MM.1S (cell line): ENCODE measurements around the gene RGS19.

Experiments
- DNase-seq: peaks from one replicate; pipeline ENCODE4 v3.0.0-alpha.2; 2015
- H2AFZ ChIP-seq: fragments of 300-600 bp; sonication (generic); 2 replicates; pipeline ENCODE4 v1.6.0; 2016; ENCODE audit warnings: antibody characterized with exemption, low read length
- H3F3A ChIP-seq: fragments of 300-600 bp; sonication (generic); 2 replicates; pipeline ENCODE4 v1.6.1; 2016; ENCODE audit warnings: mild to moderate bottlenecking, antibody characterized with exemption, low read length, moderate library complexity, mixed read lengths; ENCODE audit not compliant: insufficient read depth
- H3K27ac ChIP-seq: fragments of 300-600 bp; sonication (generic); 2 replicates; pipeline ENCODE4 v1.5.1; 2016; ENCODE audit warnings: mild to moderate bottlenecking, low read length
- H3K27me3 ChIP-seq: fragments of 300-600 bp; sonication (generic); replicated peaks from 2 replicates; pipeline ENCODE4 v1.6.0; 2016; ENCODE audit warnings: low read length; ENCODE audit not compliant: insufficient read depth
- H3K36me3 ChIP-seq: fragments of 300-600 bp; sonication (generic); replicated peaks from 2 replicates; pipeline ENCODE4 v1.6.1; 2016; ENCODE audit warnings: mild to moderate bottlenecking, low read length, mixed read lengths; ENCODE audit not compliant: insufficient read depth
- H3K4me1 ChIP-seq: fragments of 300-600 bp; sonication (generic); 2 replicates; pipeline ENCODE4 v1.6.1; 2016; ENCODE audit warnings: low read length, mixed read lengths
- H3K4me2 ChIP-seq: fragments of 300-600 bp; sonication (generic); 2 replicates; pipeline ENCODE4 v1.6.0; 2016; ENCODE audit warnings: low read depth, low read length
- H3K4me3 ChIP-seq: fragments of 300-600 bp; sonication (generic); 2 replicates; pipeline ENCODE4 v1.5.1; 2016; ENCODE audit warnings: low read length, mixed read lengths
- H3K79me2 ChIP-seq: fragments of 300-600 bp; sonication (generic); 2 replicates; pipeline ENCODE4 v1.6.1; 2016; ENCODE audit warnings: mixed run types, low read length, mixed read lengths
- H3K9ac ChIP-seq: fragments of 300-600 bp; sonication (generic); 2 replicates; pipeline ENCODE4 v1.6.1; 2016; ENCODE audit warnings: low read length, mixed read lengths
- H3K9me2 ChIP-seq: fragments of 300-600 bp; sonication (generic); replicated peaks from 2 replicates; pipeline ENCODE4 v1.6.1; 2016; ENCODE audit warnings: mild to moderate bottlenecking, low read length, mixed read lengths; ENCODE audit not compliant: insufficient read depth
- H3K9me3 ChIP-seq: fragments of 300-600 bp; sonication (generic); replicated peaks from 2 replicates; pipeline ENCODE4 v1.6.1; 2016; ENCODE audit warnings: mild to moderate bottlenecking, low read length, mixed read lengths; ENCODE audit not compliant: insufficient read depth
- H4K20me1 ChIP-seq: fragments of 300-600 bp; sonication (generic); 2 replicates; pipeline ENCODE4 v1.6.1; 2016; ENCODE audit warnings: mild to moderate bottlenecking, low read length, moderate library complexity, mixed read lengths; ENCODE audit not compliant: insufficient read depth
- CTCF ChIP-seq: fragments of 300-600 bp; sonication (generic); IDR thresholded peaks from 2 replicates; pipeline ENCODE4 v1.5.1; 2016; ENCODE audit warnings: antibody characterized with exemption, low read length, mixed read lengths
- EZH2 ChIP-seq: fragments of 300-600 bp; sonication (generic); optimal IDR thresholded peaks from 2 replicates; pipeline ENCODE3; 2017; ENCODE audit warnings: low read depth, mild to moderate bottlenecking, antibody characterized with exemption, low read length, mixed read lengths
- EZH2phosphoT487 ChIP-seq: fragments of 300-600 bp; sonication (generic); IDR thresholded peaks from 2 replicates; pipeline ENCODE4 v1.6.1; 2018; ENCODE audit warnings: antibody characterized with exemption, low read length

RGS19 gene

GRCh38 chr20:64076061-64076997 lies 3.0 kb downstream of the RGS19 start:
- no peak overlapping the region for H3K4me2 ChIP-seq
- no peak for DNase-seq
- no peaks in the 10 kb centered on the region for H4K20me1 ChIP-seq
- no peak for TF ChIP-seq EZH2phosphoT487
- TF ChIP-seq CTCF = no peak
- TF ChIP-seq EZH2 = no peak
- H3K36me3 ChIP-seq = no peaks in the 10 kb centered on the region
- H3K9me3 ChIP-seq = no peaks in the 10 kb centered on the region
- no peak overlapping the region for H3K9ac ChIP-seq
- no peak overlapping the region for H2AFZ ChIP-seq
- H3K4me1 ChIP-seq = peaks cover 13% of the 10 kb centered on the region
- H3K79me2 ChIP-seq = no peaks in the 10 kb centered on the region
- peaks cover 26% of the 10 kb centered on the region for H3F3A ChIP-seq
- no peaks in the 10 kb centered on the region for H3K9me2 ChIP-seq
- H3K27me3 ChIP-seq = peaks cover 10% of the 10 kb centered on the region; the same call in 1 of the 2 replicates
- no peak overlapping the region for H3K4me3 ChIP-seq
- H3K27ac ChIP-seq = no peak overlapping the region

- Histone ChIP-seq H3K36me3 (no peaks in the 10 kb centered on the region), H3K4me2 (no peak overlapping the region), H3K4me3 (no peak overlapping the region)
These were observed 3.8 kb downstream of the RGS19 start for GRCh38 chr20:64075556-64075955.

GRCh38 chr20:64074963-64075362 lies 4.4 kb downstream of the RGS19 start:
- Histone ChIP-seq H3K9ac (no peak overlapping the region), H3K36me3 (no peaks in the 10 kb centered on the region), H3K27me3 (no peaks in the 10 kb centered on the region), H3K4me3 (no peak overlapping the region), H3F3A (peaks cover 17% of the 10 kb centered on the region), H3K27ac (no peak overlapping the region), H3K4me2 (no peak overlapping the region), H3K9me3 (no peaks in the 10 kb centered on the region), H2AFZ (no peak overlapping the region), H4K20me1 (no peaks in the 10 kb centered on the region), H3K4me1 (peaks cover 13% of the 10 kb centered on the region), H3K9me2 (no peaks in the 10 kb centered on the region), H3K79me2 (no peaks in the 10 kb centered on the region)
- TF ChIP-seq CTCF = no peak
- DNase-seq = no peak

More at GRCh38 chr20:64075556-64075955, 3.8 kb downstream of the RGS19 start:
- Histone ChIP-seq H3K27ac (no peak overlapping the region), H4K20me1 (no peaks in the 10 kb centered on the region), H2AFZ (no peak overlapping the region), H3K79me2 (no peaks in the 10 kb centered on the region), H3K9me3 (no peaks in the 10 kb centered on the region), H3K4me1 (peaks cover 13% of the 10 kb centered on the region), H3K27me3 (0 out of 2 replicates have a peak, but pooled peaks cover 4% of the 10 kb centered on the region), H3F3A (peaks cover 23% of the 10 kb centered on the region), H3K9ac (no peak overlapping the region), H3K9me2 (no peaks in the 10 kb centered on the region)
- no peak for DNase-seq
- no peak for TF ChIP-seq CTCF
- TF ChIP-seq EZH2 = no peak
- TF ChIP-seq EZH2phosphoT487 = no peak
